ENCODE data around the gene GHR.

GRCh38 chr5:42507451-42508097, 84.3 kb downstream of the GHR start:
- TF ChIP-seq ZNF274 (IDR thresholded peaks at IDR 0.05; ENCODE audit: insufficient read depth, insufficient read length) (no peak), RAD21 (IDR thresholded peaks at IDR 0.05; ENCODE audit: insufficient read depth, low read depth, low read length) (no peak), RAD51 (IDR thresholded peaks at IDR 0.05) (no peak), DPF2 (IDR thresholded peaks at IDR 0.05) (no peak), EGR1 (IDR thresholded peaks at IDR 0.05; ENCODE audit: borderline replicate concordance in 1 of 2, low read depth in 2 of 2, low read length in 2 of 2) (no peak), RBBP5 (conservative IDR thresholded peaks at IDR 0.05) (no peak), CREB1 (IDR thresholded peaks at IDR 0.05; ENCODE audit: low read depth) (no peak), FOXK2 (IDR thresholded peaks at IDR 0.05) (no peak), SP1 (IDR thresholded peaks at IDR 0.05; ENCODE audit: low read depth, low read length) (no peak), CTCF (IDR thresholded peaks at IDR 0.05 in 2 of 3, conservative IDR thresholded peaks at IDR 0.05 in 1 of 3; ENCODE audit: control insufficient read depth in 2 of 3, extremely low read depth in 1 of 3, insufficient read depth in 1 of 3, low read depth in 3 of 3, low read length in 3 of 3) (no peak)

Measured in GM12878 (cell line).